GM12878 (cell line): ENCODE data around the gene NDUFA13. TPM values are rescaled to one million over a fixed set of nuclear protein-coding genes. Genes with fewer than 3 reads are reported as not detected.

Experiments
- ATAC-seq: fragments of 200-7000 bp; cut with Tn5 transposase; 3 replicates; pipeline ENCODE4 v1.9.1; 2020; ENCODE audit warnings: mild to moderate bottlenecking, moderate library complexity
- BruUV-seq: library from RNA; stranded (reverse); fragments of 400-500 nt; replicated peaks from 2 replicates; lab custom pipeline; 2021; lab: Mats Ljungman, UMichigan
- CTCF ChIA-PET: fragments of 300-600 bp; sonication (Branson Sonifier 250); formaldehyde crosslinking; extraction: SDS; loops from one replicate; lab custom pipeline; 2021; ENCODE audit warnings: inconsistent platforms; lab: Yijun Ruan, JAX
- POLR2A ChIA-PET: fragments of 350-600 bp; formaldehyde crosslinking; extraction: SDS; loops from one replicate; lab custom pipeline; 2021; ENCODE audit warnings: inconsistent platforms; lab: Charles Lee
- RAD21 ChIA-PET: fragments of 300-600 bp; sonication (Branson Sonifier 250); formaldehyde crosslinking; loops from one replicate; lab custom pipeline; 2023; ENCODE audit warnings: antibody characterized with exemption; ENCODE audit not compliant: unreplicated experiment; lab: Charles Lee
- SMC1A ChIA-PET: fragments of 300-600 bp; sonication (Branson Sonifier 250); formaldehyde crosslinking; loops from one replicate; lab custom pipeline; 2023; ENCODE audit not compliant: unreplicated experiment, uncharacterized antibody; lab: Charles Lee
- DNase-seq: peaks from one replicate; pipeline ENCODE4 v3.0.0-alpha.2; 2011; ENCODE audit warnings: low read depth, low spot score
- FAIRE-seq: peaks from 3 replicates; lab custom pipeline; 2011; peaks lifted over from hg19 to GRCh38; lab: Jason Lieb, UNC
- H2AFZ ChIP-seq: 2 replicates; pipeline ENCODE4 v1.6.0; 2011; ENCODE audit warnings: low read depth, low read length, control low read depth; ENCODE audit not compliant: control insufficient read depth
- H3K27ac ChIP-seq: 2 replicates; pipeline ENCODE4 v1.5.1; 2011; ENCODE audit warnings: control low read depth; ENCODE audit not compliant: control insufficient read depth, insufficient read depth
- H3K27me3 ChIP-seq, 2 experiments: replicated peaks in 1 of 2; 2 replicates each; pipeline versions ENCODE4 v1.6.0 to v1.6.1; 2011; ENCODE audit warnings: low read length in 1 of 2; ENCODE audit not compliant: control insufficient read depth in 2 of 2, insufficient read depth in 2 of 2
- H3K36me3 ChIP-seq, 2 experiments: 2 replicates each; pipeline ENCODE4 v1.5.1; 2011; ENCODE audit warnings: low read length in 1 of 2; ENCODE audit not compliant: control insufficient read depth in 2 of 2, insufficient read depth in 2 of 2
- H3K4me1 ChIP-seq: 2 replicates; pipeline ENCODE4 v1.6.1; 2011; ENCODE audit warnings: mild to moderate bottlenecking, low read length, moderate library complexity, mixed read lengths; ENCODE audit not compliant: control insufficient read depth, insufficient read depth
- H3K4me2 ChIP-seq: 2 replicates; pipeline ENCODE4 v1.6.0; 2011; ENCODE audit warnings: control low read depth; ENCODE audit not compliant: control insufficient read depth, insufficient read depth
- H3K4me3 ChIP-seq: fragments of 200-600 bp; sonication (generic); 2 replicates; pipeline ENCODE4 v1.5.1; 2016
- H3K79me2 ChIP-seq: 2 replicates; pipeline ENCODE4 v1.6.0; 2011; ENCODE audit warnings: low read length; ENCODE audit not compliant: control insufficient read depth, insufficient read depth
- H3K9ac ChIP-seq: 2 replicates; pipeline ENCODE4 v1.8.0; 2011; ENCODE audit warnings: low read length, control low read depth, mixed read lengths; ENCODE audit not compliant: control insufficient read depth, insufficient read depth
- H3K9me3 ChIP-seq: replicated peaks from 3 replicates; pipeline ENCODE4 v1.5.1; 2011; ENCODE audit warnings: mild to moderate bottlenecking, low read length; ENCODE audit not compliant: control insufficient read depth, insufficient read depth
- H4K20me1 ChIP-seq: 2 replicates; pipeline ENCODE4 v1.6.0; 2011; ENCODE audit not compliant: control insufficient read depth, insufficient read depth
- BACH1 ChIP-seq: fragments of 450-650 bp; IDR thresholded peaks from 2 replicates; pipeline ENCODE4 v1.6.1; 2017; ENCODE audit warnings: mild to moderate bottlenecking, borderline replicate concordance
- IKZF1 ChIP-seq: fragments of 450-650 bp; conservative IDR thresholded peaks from 2 replicates; pipeline ENCODE4 v1.6.1; 2017; ENCODE audit warnings: antibody characterized with exemption, mild to moderate bottlenecking
- JUND ChIP-seq: IDR thresholded peaks from 2 replicates; pipeline ENCODE4 v1.6.1; 2012; ENCODE audit warnings: low read depth, mild to moderate bottlenecking, low read length, improper control_type of control experiment, moderate library complexity
- RAD51 ChIP-seq: fragments of 450-650 bp; IDR thresholded peaks from 2 replicates; pipeline ENCODE4 v1.6.1; 2016; ENCODE audit warnings: moderate library complexity, mild to moderate bottlenecking, inconsistent platforms
- SRF ChIP-seq, 2 experiments: IDR thresholded peaks; 2 replicates each; pipeline ENCODE4 v1.6.1; 2011; ENCODE audit warnings: low read depth in 2 of 2, low read length in 2 of 2, mild to moderate bottlenecking in 1 of 2, moderate library complexity in 1 of 2
- ZNF274 ChIP-seq: IDR thresholded peaks from one replicate; pipeline ENCODE4 v1.8.0; 2011; ENCODE audit not compliant: insufficient read length, insufficient read depth
- WGBS: methylation state at CpG from one replicate; pipeline ENCODE4 v1.1.6; 2016; ENCODE audit warnings: low lambda C conversion rate; ENCODE audit not compliant: insufficient replicate concordance, insufficient coverage; ENCODE audit errors: missing lambda C conversion rate; 5-methylcytosine and 5-hydroxymethylcytosine counted together
- in situ Hi-C: fragments of 300-500 bp; cut with MboI; formaldehyde crosslinking; loops from 9 replicates; pipeline ENCODE4 v1.14.3; 2018; ENCODE audit warnings: mixed read lengths
- intact Hi-C: fragments of 100-400 bp; cut with micrococcal nuclease; formaldehyde crosslinking; loops from one replicate; pipeline ENCODE4 v1.14.2; 2022; ENCODE audit not compliant: unreplicated experiment
- polyA plus RNA-seq, 11 experiments: library from polyadenylated mRNA; depleted of rRNA in 4 of 11; unstranded in 6 of 11; stranded (reverse) in 5 of 11; fragments of >200 nt; fragmentation: Nextera tagmentation in 4 of 11; fragmentation: Illumina TruSeq in 1 of 11; extraction: Ambion mirVana in 4 of 11; extraction: Trizol in 1 of 11; gene quantifications; 1 replicate in 1 of 11; 2 replicates in 10 of 11; pipeline versions ENCODE4 v1.2.1 to v1.2.3, GENCODE V29; 2011 to 2016; ENCODE audit warnings: inconsistent platforms in 2 of 11, missing spikeins in 2 of 11, low read depth in 1 of 11
- total RNA-seq, 4 experiments: library from RNA; depleted of rRNA in 3 of 4; stranded (reverse); fragments of >200 nt in 3 of 4; fragmentation: Illumina TruSeq in 1 of 4; extraction: Trizol in 1 of 4; gene quantifications; 2 replicates each; pipeline versions ENCODE4 v1.2.1 to v1.2.3, GENCODE V29; 2013 to 2021
- TF ChIP-seq, protein P1 (sequence below): IDR thresholded peaks from 2 replicates; pipeline ENCODE4 v1.6.1; 2012; ENCODE audit warnings: low read depth, low read length, improper control_type of control experiment

Gene NDUFA13
- total and polyA plus RNA-seq, 10 of the 15 experiments (the other 5 are each of a cell fraction or from before 2014, with no cell fraction given): 224 to 586 (median 456) TPM

DNA sequence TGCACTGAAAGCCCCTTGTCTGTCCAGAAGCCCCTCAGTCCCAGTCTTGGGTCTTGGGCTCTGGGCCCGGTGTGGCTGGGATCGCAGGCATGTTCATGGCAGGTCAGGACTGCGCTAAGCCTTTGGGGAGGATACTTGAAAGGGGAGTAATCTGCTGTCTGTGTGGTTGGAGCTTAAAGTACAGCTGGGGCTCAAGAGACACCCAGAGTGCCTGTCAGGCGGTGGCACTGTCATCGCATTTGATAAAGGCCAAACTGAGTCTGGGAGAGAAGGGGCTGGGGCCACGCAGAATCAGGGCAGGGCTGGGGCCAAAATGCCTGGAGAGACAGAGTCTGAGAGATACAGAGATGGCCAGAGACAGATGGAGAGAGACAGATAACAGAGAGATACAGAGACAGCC, 17.8 kb downstream of the NDUFA13 start:
- FAIRE-seq (no peak), DNase-seq (no peak), ATAC-seq (no peak)
- CTCF ChIA-PET: no interaction called here
- RAD21 ChIA-PET: interaction anchor here (2.9 to 3.5 kb wide), 2 partner anchors 20 to 57 kb away, joined by 10 to 18 read pairs; no protein-coding TSS in a partner anchor
- Histone ChIP-seq H2AFZ (no peak overlapping the region), H3K4me3 (no peak overlapping the region), H3K4me1 (no peaks in the 10 kb centered on the region), H3K79me2 (no peaks in the 10 kb centered on the region), H3K9me3 (no peaks in the 10 kb centered on the region), H3K4me2 (no peak overlapping the region)
- POLR2A ChIA-PET: no interaction called here
- WGBS: 90% methylated on average over 6 of the region's 6 CpGs
- intact Hi-C loops: no loop called here
- SMC1A ChIA-PET: no interaction called here
- TF ChIP-seq, protein P1, sequence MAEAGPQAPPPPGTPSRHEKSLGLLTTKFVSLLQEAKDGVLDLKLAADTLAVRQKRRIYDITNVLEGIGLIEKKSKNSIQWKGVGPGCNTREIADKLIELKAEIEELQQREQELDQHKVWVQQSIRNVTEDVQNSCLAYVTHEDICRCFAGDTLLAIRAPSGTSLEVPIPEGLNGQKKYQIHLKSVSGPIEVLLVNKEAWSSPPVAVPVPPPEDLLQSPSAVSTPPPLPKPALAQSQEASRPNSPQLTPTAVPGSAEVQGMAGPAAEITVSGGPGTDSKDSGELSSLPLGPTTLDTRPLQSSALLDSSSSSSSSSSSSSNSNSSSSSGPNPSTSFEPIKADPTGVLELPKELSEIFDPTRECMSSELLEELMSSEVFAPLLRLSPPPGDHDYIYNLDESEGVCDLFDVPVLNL: no peak
- TF ChIP-seq SRF (IDR thresholded peaks at IDR 0.05; ENCODE audit: low read depth in 2 of 2, low read length in 2 of 2) (no peak), IKZF1 (no peak), BACH1 (no peak), JUND (no peak), ZNF274 (no peak), RAD51 (no peak)
- TF ChIP-seq, all 136 proteins: peak for 0
- Histone ChIP-seq H3K9ac (no peak overlapping the region), H4K20me1 (no peaks in the 10 kb centered on the region), H3K27me3 (peaks cover 0 to 3% of the 10 kb centered on the region in 2 experiments; a peak in 1 of 4 replicates), H3K36me3 (peaks cover 3 to 4% of the 10 kb centered on the region in 2 experiments), H3K27ac (no peak overlapping the region)
- in situ Hi-C loops: loop anchor here (25.0 kb wide), 4 partner anchors 878 to 1503 kb away; partner anchors contain the start of genes ZNF66 and ZNF737
- TSS peak; percentile 45 for BruUV-seq
